Motor neuron (in vitro differentiated cells): ENCODE measurements around the gene YIPF1. TPM values are rescaled to one million over a fixed set of nuclear protein-coding genes. Genes with fewer than 3 reads are reported as not detected.
A peak's percentile ranks its signal among the peaks of the same experiment; 100 is the strongest.

Source experiments
- ATAC-seq, 8 experiments: fragments of 200-7000 bp; cut with Tn5 transposase; replicated peaks in 6 of 8; 2 replicates each; pipeline ENCODE4 v1.8.0; 2021; ENCODE audit warnings: mild to moderate bottlenecking in 8 of 8, moderate library complexity in 8 of 8
- H3K27ac ChIP-seq, 2 donors: fragments of 250-450 bp; sonication (Bioruptor Pico); 2 replicates each; pipeline ENCODE4 v1.9.0; 2021; ENCODE audit warnings: antibody characterized with exemption in 2 of 2, mild to moderate bottlenecking in 2 of 2, moderate library complexity in 1 of 2
- H3K4me1 ChIP-seq, 2 donors: fragments of 250-450 bp; sonication (Bioruptor Pico); replicated peaks in 1 of 2; 2 replicates each; pipeline ENCODE4 v1.6.1; 2021; ENCODE audit warnings: antibody characterized with exemption in 2 of 2, mild to moderate bottlenecking in 2 of 2, moderate library complexity in 1 of 2
- H3K4me3 ChIP-seq, 5 donors: fragments of 250-450 bp; sonication (Bioruptor Pico); 2 replicates each; pipeline ENCODE4 v1.9.0; 2021; ENCODE audit warnings: antibody characterized with exemption in 5 of 5, mild to moderate bottlenecking in 5 of 5, moderate library complexity in 4 of 5
- WGBS, 10 experiments: fragments of 450-650 bp; shearing (Covaris generic); methylation state at CpG; one replicate each; pipeline ENCODE4 v1.0.0; 2022; 5-methylcytosine and 5-hydroxymethylcytosine counted together
- in situ Hi-C, 9 experiments: fragments of 400-800 bp; cut with MboI; loops; one replicate each; pipeline ENCODE4 v1.15.0; 2021; ENCODE audit warnings: low sequenced_read_pairs in 9 of 9, low pct_unique_long_range_greater_than_20kb in 2 of 9; ENCODE audit not compliant: unreplicated experiment in 9 of 9
- total RNA-seq, 8 experiments: library from RNA; unstranded; fragments of 300-600 nt; gene quantifications; 2 replicates each; pipeline versions ENCODE4 v1.2.3 to v1.2.4, GENCODE V29; 2022

The YIPF1 gene
- total RNA-seq, 8 experiments from 2014 or later: 18.4 to 41.4 (median 34.6) TPM

GRCh38 chr1:53860967-53861411, 28.6 kb downstream of the YIPF1 start:
- H3K27ac ChIP-seq: no peak overlapping the region
- peaks cover 0 to 7% of the 10 kb centered on the region in 2 donors for H3K4me1 ChIP-seq
- in situ Hi-C loops: loop anchor here in 6 of 9 experiments (10.0 to 25.0 kb wide), 4 partner anchors 101 to 976 kb away; partner anchors contain the start of gene TTC22 (in 2 of the 6)
- no peak overlapping the region for H3K4me3 ChIP-seq
- ATAC-seq: peak in 7 of 8 experiments; percentile 27 to 88 (median 75)

GRCh38 chr1:53851571-53852285, 37.9 kb downstream of the YIPF1 start:
- in situ Hi-C loops: loop anchor here in 5 of 9 experiments (25.0 kb wide), 3 partner anchors 111 to 986 kb away; partner anchors contain the start of gene TTC22 (in 2 of the 5)
- ATAC-seq: no peak
- peaks cover 0 to 7% of the 10 kb centered on the region in 2 donors for H3K4me1 ChIP-seq
- no peak overlapping the region for H3K27ac ChIP-seq
- H3K4me3 ChIP-seq: no peak overlapping the region
- 74 to 100% (median 92%) methylated on average over 1 to 9 of the region's 9 CpGs for WGBS, 10 experiments

GRCh38 chr1:53850082-53850673, 39.4 kb downstream of the YIPF1 start:
- H3K4me1 ChIP-seq: no peaks in the 10 kb centered on the region
- 25 to 94% (median 80%) methylated on average over 1 to 7 of the region's 7 CpGs; no CpG with 5 or more reads in 3 of the 10 experiments for WGBS, 10 experiments
- in situ Hi-C loops: loop anchor here in 5 of 9 experiments (25.0 kb wide), 3 partner anchors 112 to 987 kb away; partner anchors contain the start of gene TTC22 (in 2 of the 5)
- no peak for ATAC-seq
- no peak overlapping the region for H3K27ac ChIP-seq
- H3K4me3 ChIP-seq: no peak overlapping the region

GRCh38 chr1:53847980-53848379, 41.6 kb downstream of the YIPF1 start:
- Histone ChIP-seq H3K27ac (no peak overlapping the region), H3K4me3 (no peak overlapping the region), H3K4me1 (no peaks in the 10 kb centered on the region)
- no peak for ATAC-seq
- WGBS, 10 experiments: 66 to 92% (median 86%) methylated on average over 3 to 6 of the region's 6 CpGs
- in situ Hi-C loops: loop anchor here in 1 of 9 experiments (25.0 kb wide), 1 partner anchor 361 kb away; no protein-coding TSS in a partner anchor

DNA sequence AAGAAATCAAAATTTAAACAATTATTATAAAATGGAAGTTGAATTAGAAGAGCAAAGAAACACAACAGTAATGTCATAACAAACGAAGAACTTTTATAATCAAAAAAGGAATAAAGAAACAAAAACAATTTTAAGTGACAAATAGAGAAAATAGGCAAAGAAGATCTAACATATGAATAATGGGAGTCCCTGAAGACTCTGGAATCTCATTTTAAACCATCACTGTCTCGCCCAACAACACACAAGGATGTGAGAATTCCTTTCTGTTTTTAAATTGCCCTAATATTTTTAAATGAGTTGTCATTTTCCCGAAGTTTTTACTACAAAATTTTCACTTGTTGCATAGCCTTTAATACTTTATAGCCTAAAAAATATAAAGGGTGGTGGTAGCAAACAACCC, 47.2 kb downstream of the YIPF1 start:
- in situ Hi-C loops: loop anchor here in 1 of 9 experiments (25.0 kb wide), 1 partner anchor 355 kb away; no protein-coding TSS in a partner anchor
- H3K27ac ChIP-seq: no peak overlapping the region
- no peak for ATAC-seq
- no peak overlapping the region for H3K4me3 ChIP-seq
- peaks cover 4 to 6% of the 10 kb centered on the region in 2 donors for H3K4me1 ChIP-seq
- 12 to 76% (median 63%) methylated on average over 2 to 3 of the region's 3 CpGs for WGBS, 10 experiments

DNA sequence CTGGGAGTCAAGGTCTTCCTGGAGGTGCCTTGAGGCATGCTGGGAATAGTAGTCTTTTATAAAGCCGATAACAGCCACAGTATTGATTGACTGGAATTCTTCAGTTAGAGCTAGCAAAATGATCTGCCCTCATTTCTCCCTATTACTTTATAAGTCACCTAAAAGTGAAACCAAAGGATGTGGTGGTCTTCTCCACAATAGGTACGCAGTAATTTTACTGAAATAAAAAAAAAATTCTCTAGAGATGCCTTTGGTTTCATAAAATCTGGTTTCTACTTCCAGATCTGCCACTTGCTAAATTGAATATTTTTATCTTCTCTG, 51.0 kb downstream of the YIPF1 start:
- in situ Hi-C loops: loop anchor here in 1 of 9 experiments (25.0 kb wide), 1 partner anchor 351 kb away; no protein-coding TSS in a partner anchor
- Histone ChIP-seq H3K4me3 (peak overlapping the region in 4 of 5 donors; percentile 49 to 64 (median 55)), H3K4me1 (peaks cover 4 to 10% of the 10 kb centered on the region in 2 donors), H3K27ac (no peak overlapping the region)
- ATAC-seq: no peak
- WGBS, 10 experiments: 0 to 29% (median 0%) methylated on average over 1 to 2 of the region's 2 CpGs; no CpG with 5 or more reads in 1 of the 10 experiments

DNA sequence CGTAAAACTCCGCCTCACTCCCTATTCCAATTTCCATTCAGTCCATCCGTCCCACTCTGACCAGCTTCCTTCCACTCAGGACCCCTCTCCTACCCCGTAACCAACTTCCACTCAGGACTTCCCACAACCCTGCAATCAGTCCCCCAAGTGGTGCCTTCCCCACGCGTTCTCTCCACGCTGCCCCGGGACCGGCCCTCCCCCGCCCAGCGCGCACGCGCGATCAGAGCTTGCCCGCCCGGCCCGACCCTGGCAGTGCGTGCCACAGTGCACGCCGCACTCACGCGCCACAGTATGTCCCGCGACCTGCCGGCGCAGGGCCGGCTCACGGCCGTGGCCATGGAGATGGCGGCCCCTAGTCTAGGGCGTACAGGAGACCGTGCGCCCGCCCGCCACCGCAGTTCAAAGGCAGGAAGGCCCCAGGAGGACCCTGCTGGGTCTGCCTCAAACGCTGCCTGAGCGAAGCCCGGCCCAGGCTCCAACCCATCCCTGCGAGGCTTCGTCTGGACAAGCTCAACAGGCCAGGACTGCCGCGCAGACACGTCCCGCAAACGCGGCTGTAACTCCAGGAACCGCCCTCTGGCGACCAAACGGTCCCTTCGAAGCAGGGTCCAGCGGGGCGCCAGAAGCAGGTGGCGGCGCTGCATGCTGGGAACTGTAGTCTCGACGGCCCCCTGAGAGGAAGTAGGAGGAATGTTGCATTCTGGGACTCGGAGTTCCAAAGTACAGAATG, 51.5 kb downstream of the YIPF1 start, which contains the start of gene NDC1:
TSS of gene NDC1 (minus strand) at position 373 of the 730 bp plus-strand sequence. CDS start at position 338, 35 bp downstream.
- Histone ChIP-seq H3K4me3 (peak within 1 kb of the TSS; percentile 49 to 64 (median 55)), H3K4me1 (peaks cover 4 to 10% of the 10 kb centered on the region in 2 donors), H3K27ac (peak within 1 kb of the TSS; percentile 99)
- in situ Hi-C loops: loop anchor here in 1 of 9 experiments (25.0 kb wide), 1 partner anchor 351 kb away; no protein-coding TSS in a partner anchor
- 0 to 13% (median 0%) methylated on average over 1 to 18 of the region's 59 CpGs; no CpG with 5 or more reads in 2 of the 10 experiments for WGBS, 10 experiments
- peak; percentile 92 to 95 (median 93) for ATAC-seq

GRCh38 chr1:53837646-53837923, 52.0 kb downstream of the YIPF1 start:
- peak overlapping the region; percentile 49 to 64 (median 55) for H3K4me3 ChIP-seq
- in situ Hi-C loops: loop anchor here in 1 of 9 experiments (25.0 kb wide), 1 partner anchor 350 kb away; no protein-coding TSS in a partner anchor
- H3K27ac ChIP-seq: peak overlapping the region; percentile 99
- peaks cover 4 to 10% of the 10 kb centered on the region in 2 donors for H3K4me1 ChIP-seq
- WGBS, 10 experiments: 0 to 7% (median 0%) methylated on average over 2 to 5 of the region's 5 CpGs; no CpG with 5 or more reads in 1 of the 10 experiments
- peak in 2 of 8 experiments; percentile 0 to 1 for ATAC-seq

- ATAC-seq: no peak
- Histone ChIP-seq H3K27ac (no peak overlapping the region), H3K4me3 (no peak overlapping the region), H3K4me1 (peaks cover 4 to 10% of the 10 kb centered on the region in 2 donors)
- in situ Hi-C loops: loop anchor here in 1 of 9 experiments (25.0 kb wide), 1 partner anchor 348 kb away; no protein-coding TSS in a partner anchor
- WGBS, 10 experiments: 86 to 100% (median 98%) methylated on average over 1 to 2 of the region's 2 CpGs; no CpG with 5 or more reads in 2 of the 10 experiments
Measured at GRCh38 chr1:53835491-53835890, 54.1 kb downstream of the YIPF1 start.

DNA sequence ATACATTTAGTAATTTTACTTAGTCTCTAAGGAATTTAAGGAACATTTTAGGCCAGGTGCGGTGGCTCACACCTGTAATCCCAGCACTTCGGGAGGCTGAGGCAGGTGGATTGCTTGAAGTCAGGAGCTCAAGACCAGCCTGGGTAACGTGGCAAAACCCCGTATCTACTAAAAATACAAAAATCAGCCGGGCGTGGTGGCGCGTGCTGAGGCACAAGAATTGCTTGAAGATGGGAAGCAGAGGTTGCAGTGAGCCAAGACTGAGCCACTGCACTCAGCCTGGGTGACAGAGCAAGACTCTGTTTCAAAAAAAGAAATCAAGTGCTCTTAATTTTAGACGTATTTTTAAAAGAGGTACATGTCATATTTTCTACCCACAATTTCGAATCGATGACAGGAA, 54.8 kb downstream of the YIPF1 start:
- Histone ChIP-seq H3K4me1 (peaks cover 4 to 10% of the 10 kb centered on the region in 2 donors), H3K4me3 (no peak overlapping the region), H3K27ac (no peak overlapping the region)
- WGBS, 10 experiments: 83 to 100% (median 98%) methylated on average over 1 to 11 of the region's 11 CpGs
- no peak for ATAC-seq
- in situ Hi-C loops: loop anchor here in 1 of 9 experiments (25.0 kb wide), 1 partner anchor 347 kb away; no protein-coding TSS in a partner anchor

DNA sequence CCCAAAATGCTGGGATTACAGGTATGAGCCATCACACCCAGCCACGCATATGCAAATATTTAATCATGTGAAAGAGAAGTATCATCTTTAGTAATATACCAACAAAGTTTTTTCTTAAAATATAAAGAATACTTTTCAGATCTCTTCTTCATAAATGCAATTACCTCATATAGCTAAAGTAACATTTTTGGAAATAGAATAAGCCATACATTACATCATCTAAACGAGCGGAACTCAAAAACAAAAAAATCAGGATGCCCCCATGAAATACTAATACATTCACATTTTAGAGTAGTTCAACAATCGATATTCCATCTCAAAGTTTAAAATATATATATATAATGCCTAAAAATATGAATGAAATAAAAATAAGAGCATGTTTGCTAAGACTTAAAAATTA, 56.2 kb downstream of the YIPF1 start:
- peaks cover 0 to 4% of the 10 kb centered on the region in 2 donors for H3K4me1 ChIP-seq
- 88 to 100% (median 100%) methylated on average over 2 to 4 of the region's 4 CpGs; no CpG with 5 or more reads in 1 of the 10 experiments for WGBS, 10 experiments
- H3K27ac ChIP-seq: no peak overlapping the region
- no peak overlapping the region for H3K4me3 ChIP-seq
- no peak for ATAC-seq
- in situ Hi-C loops: loop anchor here in 1 of 9 experiments (25.0 kb wide), 1 partner anchor 346 kb away; no protein-coding TSS in a partner anchor

DNA sequence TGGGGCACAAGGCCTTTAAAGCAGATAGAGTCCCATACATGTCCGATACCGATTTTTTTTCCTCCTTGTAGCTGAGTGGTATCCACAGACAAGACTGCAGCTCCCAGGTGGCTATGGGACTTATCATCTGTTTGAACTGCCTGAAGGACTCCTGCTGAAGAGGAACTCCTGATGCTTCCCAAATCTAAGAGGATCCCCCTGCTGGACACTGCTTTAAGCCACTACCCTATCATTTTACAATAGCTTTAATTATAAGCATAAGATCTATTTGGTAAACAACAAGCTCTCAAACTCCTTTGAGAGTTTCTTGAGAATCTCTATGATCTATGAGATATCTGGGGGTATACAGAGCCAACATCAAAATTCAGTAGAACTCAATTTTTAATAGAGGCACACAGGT, 63.2 kb downstream of the YIPF1 start:
- Histone ChIP-seq H3K4me1 (no peaks in the 10 kb centered on the region), H3K27ac (no peak overlapping the region), H3K4me3 (no peak overlapping the region)
- peak in 1 of 8 experiments; percentile 39 for ATAC-seq
- 100% methylated on average over 1 to 2 of the region's 2 CpGs; no CpG with 5 or more reads in 3 of the 10 experiments for WGBS, 10 experiments
- in situ Hi-C loops: loop anchor here in 1 of 9 experiments (25.0 kb wide), 1 partner anchor 339 kb away; no protein-coding TSS in a partner anchor
